GM19023 (cell line): ENCODE data around the gene CLEC5A.
A peak's percentile ranks its signal among the peaks of the same experiment; 100 is the strongest.
"Not testable (repeated sequence)": the region's sequence is repeated elsewhere in the genome, so short reads cannot be mapped to it uniquely, and the experiment has no call there.

Experiments
- ATAC-seq: cut with Tn5 transposase; IDR thresholded peaks from one replicate; pipeline ENCODE4 v1.9.1; 2021; ENCODE audit warnings: mild to moderate bottlenecking, moderate library complexity; ENCODE audit not compliant: unreplicated experiment

CLEC5A gene

GRCh38 chr7:141946796-141947195 lies at the start of gene CLEC5A:
Gene CLEC5A (minus strand): TSS chr7:141946974. CDS start chr7:141946292, 682 bp downstream.
- ATAC-seq = no peak

GRCh38 chr7:141993354-141993753 lies 46.6 kb upstream of the CLEC5A start:
- no peak for ATAC-seq

- no peak for ATAC-seq
Measured at GRCh38 chr7:141992688-141993087, 45.9 kb upstream of the CLEC5A start.

- no peak for ATAC-seq
Measured at GRCh38 chr7:141992156-141992555, 45.4 kb upstream of the CLEC5A start.

GRCh38 chr7:141991140-141991539 lies 44.4 kb upstream of the CLEC5A start:
- no peak for ATAC-seq

GRCh38 chr7:141990011-141990725 lies 43.4 kb upstream of the CLEC5A start:
- no peak for ATAC-seq

GRCh38 chr7:141987803-141988202 lies 41.0 kb upstream of the CLEC5A start:
- ATAC-seq = not testable (repeated sequence)

GRCh38 chr7:141986923-141987322 lies 40.1 kb upstream of the CLEC5A start:
- ATAC-seq = no peak

GRCh38 chr7:141985926-141986325 lies 39.2 kb upstream of the CLEC5A start:
- not testable (repeated sequence) for ATAC-seq

GRCh38 chr7:141979568-141979967 lies 32.8 kb upstream of the CLEC5A start:
- no peak for ATAC-seq

- ATAC-seq = no peak
Measured at GRCh38 chr7:141978351-141978750, 31.6 kb upstream of the CLEC5A start.

- no peak for ATAC-seq
Measured at GRCh38 chr7:141976524-141977245, 29.9 kb upstream of the CLEC5A start.

GRCh38 chr7:141975806-141976523 lies 29.2 kb upstream of the CLEC5A start:
- ATAC-seq = peak; percentile 82

GRCh38 chr7:141974831-141975230 lies 28.1 kb upstream of the CLEC5A start:
- no peak for ATAC-seq

GRCh38 chr7:141973673-141974072 lies 26.9 kb upstream of the CLEC5A start, which contains the start of gene TAS2R38:
Gene TAS2R38 (minus strand): TSS chr7:141973773. CDS start chr7:141973689, 84 bp downstream.
- ATAC-seq = no peak

- no peak for ATAC-seq
Measured at GRCh38 chr7:141960687-141961422, 14.1 kb upstream of the CLEC5A start.

GRCh38 chr7:141956084-141956483 lies 9.3 kb upstream of the CLEC5A start:
- ATAC-seq = no peak

- ATAC-seq = no peak
Measured at GRCh38 chr7:141954334-141954733, 7.6 kb upstream of the CLEC5A start.

GRCh38 chr7:141952461-141952860 lies 5.7 kb upstream of the CLEC5A start:
- ATAC-seq = no peak

- ATAC-seq = no peak
Measured at GRCh38 chr7:141950806-141951205, 4.0 kb upstream of the CLEC5A start.

GRCh38 chr7:141949911-141950310 lies 3.1 kb upstream of the CLEC5A start:
- ATAC-seq = no peak
